Keratinocyte (primary cell): ENCODE data around the gene FCAR. TPM values are rescaled to one million over a fixed set of nuclear protein-coding genes. Genes with fewer than 3 reads are reported as not detected.

ENCODE experiments used
- DNase-seq: peaks from one replicate; pipeline ENCODE4 v3.0.0-alpha.2; 2011; ENCODE audit warnings: low read depth, missing footprints, low spot score
- FAIRE-seq: peaks from 2 replicates; lab custom pipeline; 2011; peaks lifted over from hg19 to GRCh38; lab: Jason Lieb, UNC
- H2AFZ ChIP-seq: 2 replicates; pipeline ENCODE4 v1.6.0; 2012; ENCODE audit warnings: low read length, control low read depth, inconsistent platforms; ENCODE audit not compliant: control insufficient read depth
- H3K27ac ChIP-seq: 2 replicates; pipeline ENCODE4 v1.5.1; 2011; ENCODE audit warnings: low read length; ENCODE audit not compliant: control insufficient read depth, insufficient read depth
- H3K27me3 ChIP-seq: 3 replicates; pipeline ENCODE4 v1.6.0; 2011; ENCODE audit warnings: low read length; ENCODE audit not compliant: control insufficient read depth, insufficient read depth; ENCODE audit errors: extremely low read depth
- H3K36me3 ChIP-seq, 2 experiments: 2 replicates in 1 of 2; 3 replicates in 1 of 2; pipeline ENCODE4 v1.5.1; 2011; ENCODE audit warnings: low read length in 2 of 2, mild to moderate bottlenecking in 1 of 2; ENCODE audit not compliant: control insufficient read depth in 2 of 2, insufficient read depth in 2 of 2; ENCODE audit errors: extremely low read depth in 1 of 2
- H3K4me1 ChIP-seq: 3 replicates; pipeline ENCODE4 v1.5.1; 2011; ENCODE audit warnings: low read length; ENCODE audit not compliant: control insufficient read depth, insufficient read depth; ENCODE audit errors: extremely low read depth
- H3K4me2 ChIP-seq: 3 replicates; pipeline ENCODE4 v1.6.0; 2011; ENCODE audit warnings: low read depth, low read length; ENCODE audit not compliant: control insufficient read depth, insufficient read depth; ENCODE audit errors: extremely low read depth
- H3K4me3 ChIP-seq, 3 experiments: fragments of 200-600 bp in 1 of 3; sonication (generic) in 1 of 3; 2 replicates in 2 of 3; 3 replicates in 1 of 3; pipeline ENCODE4 v1.5.1; 2011 to 2016; ENCODE audit warnings: low read length in 3 of 3, mild to moderate bottlenecking in 3 of 3, control low read depth in 2 of 3, inconsistent platforms in 1 of 3, low read depth in 1 of 3, mixed read lengths in 1 of 3, mixed run types in 1 of 3, moderate library complexity in 1 of 3; ENCODE audit not compliant: control insufficient read depth in 2 of 3, insufficient read depth in 2 of 3; ENCODE audit errors: extremely low read depth in 1 of 3
- H3K79me2 ChIP-seq: 2 replicates; pipeline ENCODE4 v1.6.0; 2012; ENCODE audit warnings: low read length; ENCODE audit not compliant: control insufficient read depth, insufficient read depth
- H3K9ac ChIP-seq: 3 replicates; pipeline ENCODE4 v1.6.0; 2011; ENCODE audit warnings: low read length; ENCODE audit not compliant: control insufficient read depth, insufficient read depth; ENCODE audit errors: extremely low read depth
- H3K9me1 ChIP-seq: 3 replicates; pipeline ENCODE4 v1.6.0; 2011; ENCODE audit warnings: low read length; ENCODE audit not compliant: control insufficient read depth, insufficient read depth; ENCODE audit errors: extremely low read depth
- H3K9me3 ChIP-seq: 2 replicates; pipeline ENCODE4 v1.5.1; 2012; ENCODE audit warnings: low read depth, low read length; ENCODE audit not compliant: control insufficient read depth
- H4K20me1 ChIP-seq: 3 replicates; pipeline ENCODE4 v1.6.0; 2011; ENCODE audit warnings: low read length; ENCODE audit not compliant: control insufficient read depth, insufficient read depth; ENCODE audit errors: extremely low read depth
- EZH2 ChIP-seq: IDR thresholded peaks from one replicate; pipeline ENCODE4 v1.6.1; 2012; ENCODE audit warnings: inconsistent platforms, mild to moderate bottlenecking, low read length, moderate library complexity
- dilution Hi-C: fragments of 300-500 bp; cut with MboI; formaldehyde crosslinking; loops from one replicate; pipeline ENCODE4 v1.7.0; 2020; ENCODE audit warnings: low sequenced_read_pairs; ENCODE audit not compliant: extremely low pct_ligation_motif_present
- polyA plus RNA-seq, 5 experiments: library from polyadenylated mRNA; depleted of rRNA in 3 of 5; stranded (reverse) in 3 of 5; stranded (forward) in 1 of 5; unstranded in 1 of 5; fragments of >200 nt; gene quantifications; 1 replicate in 1 of 5; 2 replicates in 3 of 5; 3 replicates in 1 of 5; pipeline versions ENCODE4 v1.2.1 to v1.2.3, GENCODE V29; 2011 to 2012; ENCODE audit warnings: missing spikeins in 2 of 5, low read depth in 1 of 5, low replicate concordance in 1 of 5
- TF ChIP-seq, protein P1 (sequence below), 3 experiments: IDR thresholded peaks in 1 of 3; conservative IDR thresholded peaks in 1 of 3; optimal IDR thresholded peaks in 1 of 3; 2 replicates in 2 of 3; 3 replicates in 1 of 3; pipeline versions ENCODE3 to v1.5.1; 2011; ENCODE audit warnings: low read length in 3 of 3, mild to moderate bottlenecking in 3 of 3, moderate library complexity in 2 of 3, control low read depth in 1 of 3, inconsistent platforms in 1 of 3; ENCODE audit not compliant: insufficient read depth in 2 of 3; ENCODE audit errors: extremely low read depth in 1 of 3

The FCAR gene
- polyA plus RNA-seq, 1 donor (not counting 4 experiments of a cell fraction or from before 2014, with no cell fraction given), result not detected

DNA sequence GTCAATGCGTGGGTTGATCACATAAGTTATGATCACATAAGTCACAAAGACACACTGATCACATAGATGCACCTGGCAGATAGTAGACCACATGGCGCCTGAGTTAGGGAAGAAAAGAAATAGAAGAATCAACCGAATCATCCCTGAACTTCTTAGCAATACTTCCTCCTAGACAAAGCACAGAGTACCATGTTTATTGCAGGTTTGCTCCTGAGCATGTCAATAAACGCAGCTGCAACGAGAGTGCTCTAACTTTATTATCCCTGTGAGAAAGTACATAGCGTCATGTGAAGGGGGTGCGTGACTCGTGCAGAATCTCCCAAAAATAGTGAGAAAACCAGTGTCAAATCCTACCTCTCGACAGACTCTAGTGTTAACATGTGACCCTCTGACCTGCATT is 49.2 kb downstream of the FCAR start:
- no peak for FAIRE-seq
- H3K9me3 ChIP-seq, result peaks cover 4% of the 10 kb centered on the region
- TF ChIP-seq EZH2, result no peak
- TF ChIP-seq, protein P1, sequence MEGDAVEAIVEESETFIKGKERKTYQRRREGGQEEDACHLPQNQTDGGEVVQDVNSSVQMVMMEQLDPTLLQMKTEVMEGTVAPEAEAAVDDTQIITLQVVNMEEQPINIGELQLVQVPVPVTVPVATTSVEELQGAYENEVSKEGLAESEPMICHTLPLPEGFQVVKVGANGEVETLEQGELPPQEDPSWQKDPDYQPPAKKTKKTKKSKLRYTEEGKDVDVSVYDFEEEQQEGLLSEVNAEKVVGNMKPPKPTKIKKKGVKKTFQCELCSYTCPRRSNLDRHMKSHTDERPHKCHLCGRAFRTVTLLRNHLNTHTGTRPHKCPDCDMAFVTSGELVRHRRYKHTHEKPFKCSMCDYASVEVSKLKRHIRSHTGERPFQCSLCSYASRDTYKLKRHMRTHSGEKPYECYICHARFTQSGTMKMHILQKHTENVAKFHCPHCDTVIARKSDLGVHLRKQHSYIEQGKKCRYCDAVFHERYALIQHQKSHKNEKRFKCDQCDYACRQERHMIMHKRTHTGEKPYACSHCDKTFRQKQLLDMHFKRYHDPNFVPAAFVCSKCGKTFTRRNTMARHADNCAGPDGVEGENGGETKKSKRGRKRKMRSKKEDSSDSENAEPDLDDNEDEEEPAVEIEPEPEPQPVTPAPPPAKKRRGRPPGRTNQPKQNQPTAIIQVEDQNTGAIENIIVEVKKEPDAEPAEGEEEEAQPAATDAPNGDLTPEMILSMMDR (optimal IDR thresholded peaks at IDR 0.05 in 1 of 3, IDR thresholded peaks at IDR 0.05 in 1 of 3, conservative IDR thresholded peaks at IDR 0.05 in 1 of 3; ENCODE audit: extremely low read depth in 1 of 3, insufficient read depth in 2 of 3, low read length in 3 of 3), result no peak
- dilution Hi-C loops, result no loop called here
- DNase-seq, result no peak
- H3K4me2 ChIP-seq, result no peak overlapping the region
- H3K27ac ChIP-seq, result no peak overlapping the region
- H3K79me2 ChIP-seq, result no peaks in the 10 kb centered on the region
- no peak overlapping the region for H3K9ac ChIP-seq
- H3K9me1 ChIP-seq, result no peaks in the 10 kb centered on the region
- H4K20me1 ChIP-seq, result no peaks in the 10 kb centered on the region
- no peaks in the 10 kb centered on the region for H3K4me1 ChIP-seq
- H3K27me3 ChIP-seq, result no peaks in the 10 kb centered on the region
- no peaks in the 10 kb centered on the region for H3K36me3 ChIP-seq
- no peak overlapping the region for H2AFZ ChIP-seq
- H3K4me3 ChIP-seq, result no peak overlapping the region

DNA sequence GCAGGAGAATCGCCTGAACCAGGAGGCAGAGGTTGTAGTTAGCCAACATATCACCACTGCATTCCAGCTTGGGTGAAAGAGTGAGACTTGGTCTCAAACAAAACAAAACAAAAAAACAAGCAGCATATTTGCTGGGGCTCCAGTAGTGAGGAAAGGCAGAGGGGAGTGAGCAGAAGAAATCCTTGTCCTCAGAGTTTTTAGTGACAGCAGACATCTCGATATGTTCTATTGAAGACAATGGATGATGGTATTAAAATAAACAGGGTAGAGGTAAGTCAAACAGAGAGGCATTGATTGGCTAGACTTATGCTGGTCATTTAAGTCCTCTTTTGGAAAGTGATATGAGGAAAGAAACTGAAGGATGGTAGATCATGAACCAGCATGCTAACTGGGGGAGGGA is 54.3 kb downstream of the FCAR start:
- Histone ChIP-seq H3K9me3 (peaks cover 2% of the 10 kb centered on the region), H2AFZ (no peak overlapping the region), H3K27me3 (no peaks in the 10 kb centered on the region), H3K4me2 (no peak overlapping the region), H3K9ac (no peak overlapping the region), H3K27ac (no peak overlapping the region), H3K9me1 (no peaks in the 10 kb centered on the region), H3K79me2 (no peaks in the 10 kb centered on the region), H3K36me3 (no peaks in the 10 kb centered on the region), H3K4me1 (no peaks in the 10 kb centered on the region), H3K4me3 (no peak overlapping the region), H4K20me1 (no peaks in the 10 kb centered on the region)
- DNase-seq (no peak), FAIRE-seq (no peak)
- dilution Hi-C loops, result no loop called here
- TF ChIP-seq EZH2, result no peak

DNA sequence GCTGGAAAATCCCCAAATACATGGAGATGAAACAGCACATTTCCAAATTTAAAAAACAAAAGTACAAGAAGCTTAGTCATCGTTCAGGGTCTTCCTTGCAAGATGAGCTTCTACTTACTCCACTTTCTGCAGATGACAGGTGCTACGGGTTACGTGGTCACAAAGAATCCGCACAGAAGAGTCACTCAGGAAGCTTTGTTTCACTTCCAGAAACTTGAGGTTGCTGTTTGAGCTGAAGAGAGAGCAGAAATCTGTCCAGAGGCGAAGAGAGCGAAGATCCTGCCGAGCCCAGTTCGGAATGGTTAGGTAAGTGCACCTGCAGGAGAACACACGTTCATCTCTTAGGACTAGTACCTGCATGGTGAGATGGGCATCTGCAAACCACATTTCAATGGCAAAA is 63.9 kb downstream of the FCAR start:
- DNase-seq, result no peak

More for the DNA sequence above, 63.9 kb downstream of the FCAR start:
- TF ChIP-seq, protein P1 (optimal IDR thresholded peaks at IDR 0.05 in 1 of 3, IDR thresholded peaks at IDR 0.05 in 1 of 3, conservative IDR thresholded peaks at IDR 0.05 in 1 of 3; ENCODE audit: extremely low read depth in 1 of 3, insufficient read depth in 2 of 3, low read length in 3 of 3), result no peak
- no peak for TF ChIP-seq EZH2
- Histone ChIP-seq H3K9me1 (no peaks in the 10 kb centered on the region), H3K4me1 (no peaks in the 10 kb centered on the region), H2AFZ (no peak overlapping the region), H3K4me2 (no peak overlapping the region), H3K9me3 (peaks cover 4% of the 10 kb centered on the region), H3K9ac (no peak overlapping the region), H3K79me2 (no peaks in the 10 kb centered on the region), H3K36me3 (no peaks in the 10 kb centered on the region), H3K27ac (no peak overlapping the region), H3K4me3 (no peak overlapping the region), H3K27me3 (no peaks in the 10 kb centered on the region), H4K20me1 (no peaks in the 10 kb centered on the region)
- FAIRE-seq, result no peak
- dilution Hi-C loops, result no loop called here
